K562 (cell line): ENCODE data around the gene NAT14. TPM values are rescaled to one million over a fixed set of nuclear protein-coding genes. Genes with fewer than 3 reads are reported as not detected.
A peak's percentile ranks its signal among the peaks of the same experiment; 100 is the strongest.

ENCODE experiments used
- BCL6 ChIP-seq: fragments of 250-450 bp; sonication (Bioruptor Pico); IDR thresholded peaks from 2 replicates; pipeline ENCODE4 v1.4.0; 2020
- FOXA3 ChIP-seq, 2 experiments: fragments of 450-650 bp in 1 of 2; sonication (generic) in 1 of 2; formaldehyde crosslinking; IDR thresholded peaks in 1 of 2; conservative IDR thresholded peaks in 1 of 2; 2 replicates each; pipeline versions ENCODE4 v1.4.0 to v1.8.0; 2020 to 2022; ENCODE audit warnings: mild to moderate bottlenecking in 2 of 2, missing genetic modification reagents in 1 of 2
- HDAC8 ChIP-seq: fragments of 450-650 bp; IDR thresholded peaks from 2 replicates; pipeline ENCODE4 v1.6.1; 2016; ENCODE audit warnings: mild to moderate bottlenecking, missing genetic modification characterization, moderate library complexity, missing compliant biosample characterization
- HNRNPK ChIP-seq: fragments of 200-400 bp; formaldehyde crosslinking; IDR thresholded peaks from one replicate; pipeline ENCODE4 v1.6.1; 2018; ENCODE audit warnings: mild to moderate bottlenecking, low read depth, low read length; ENCODE audit not compliant: poor library complexity, severe bottlenecking
- NR3C1 ChIP-seq: sonication (generic); formaldehyde crosslinking; IDR thresholded peaks from 2 replicates; pipeline ENCODE4 v1.8.1; 2022; ENCODE audit warnings: missing genetic modification reagents
- OTX1 ChIP-seq: fragments of 450-650 bp; formaldehyde crosslinking; IDR thresholded peaks from 2 replicates; pipeline ENCODE4 v1.4.0; 2022; ENCODE audit warnings: mild to moderate bottlenecking
- PTTG1 ChIP-seq: fragments of 450-650 bp; IDR thresholded peaks from 2 replicates; pipeline ENCODE4 v1.6.1; 2016; ENCODE audit warnings: low read depth, mild to moderate bottlenecking, missing genetic modification characterization, missing compliant biosample characterization
- RBM15 ChIP-seq: fragments of 200-400 bp; formaldehyde crosslinking; IDR thresholded peaks from 2 replicates; pipeline ENCODE4 v1.6.1; 2018; ENCODE audit warnings: mild to moderate bottlenecking, low read length, moderate library complexity; ENCODE audit not compliant: insufficient read depth
- RBM22 ChIP-seq: fragments of 200-400 bp; formaldehyde crosslinking; IDR thresholded peaks from 2 replicates; pipeline ENCODE4 v1.6.1; 2018; ENCODE audit warnings: low read length, low read depth; ENCODE audit not compliant: poor library complexity, severe bottlenecking
- TAF7 ChIP-seq: fragments of 450-650 bp; IDR thresholded peaks from 2 replicates; pipeline ENCODE4 v1.6.1; 2016; ENCODE audit warnings: missing genetic modification characterization, missing compliant biosample characterization
- TGIF2 ChIP-seq: sonication (generic); formaldehyde crosslinking; IDR thresholded peaks from 2 replicates; pipeline ENCODE4 v1.8.1; 2022; ENCODE audit warnings: mild to moderate bottlenecking, missing genetic modification reagents, moderate library complexity
- ZKSCAN3 ChIP-seq: fragments of 250-450 bp; sonication (Bioruptor Pico); IDR thresholded peaks from 2 replicates; pipeline ENCODE4 v1.4.0; 2020
- ZNF384 ChIP-seq: IDR thresholded peaks from 2 replicates; pipeline ENCODE4 v1.6.1; 2012; ENCODE audit warnings: low read depth, low read length, improper control_type of control experiment
- ZNF445 ChIP-seq: fragments of 250-450 bp; sonication (Bioruptor Pico); IDR thresholded peaks from 2 replicates; pipeline ENCODE4 v1.4.0; 2020; ENCODE audit warnings: low read depth, mild to moderate bottlenecking, moderate library complexity
- ZNF644 ChIP-seq: fragments of 200-800 bp; sonication (Bioruptor generic); IDR thresholded peaks from 2 replicates; pipeline ENCODE4 v1.6.1; 2016; ENCODE audit warnings: low read depth, missing genetic modification characterization, missing compliant biosample characterization
- ZNF668 ChIP-seq: fragments of 250-450 bp; sonication (Bioruptor Pico); IDR thresholded peaks from 2 replicates; pipeline ENCODE4 v1.8.0; 2022; ENCODE audit warnings: mild to moderate bottlenecking, inconsistent platforms
- polyA plus RNA-seq, 8 experiments: library from polyadenylated mRNA; depleted of rRNA in 4 of 8; stranded (reverse) in 5 of 8; unstranded in 3 of 8; fragments of >200 nt; fragmentation: Nextera tagmentation in 2 of 8; fragmentation: Illumina TruSeq in 1 of 8; extraction: Ambion mirVana in 2 of 8; extraction: Trizol in 1 of 8; gene quantifications; 2 replicates each; pipeline versions ENCODE4 v1.2.1 to v1.2.3, GENCODE V29; 2011 to 2014; ENCODE audit warnings: inconsistent platforms in 1 of 8, missing spikeins in 1 of 8
- total RNA-seq, 7 experiments: library from RNA; depleted of rRNA in 6 of 7; stranded (reverse); fragments of >200 nt in 6 of 7; fragmentation: Illumina TruSeq in 2 of 7; extraction: Trizol in 2 of 7; gene quantifications; 2 replicates each; pipeline versions ENCODE4 v1.2.1 to v1.2.3, GENCODE V29; 2011 to 2021; ENCODE audit warnings: low replicate concordance in 1 of 7
- TF ChIP-seq, protein P1 (sequence below): fragments of 450-650 bp; IDR thresholded peaks from 2 replicates; pipeline ENCODE4 v1.6.1; 2014; ENCODE audit warnings: low read depth, mild to moderate bottlenecking, moderate library complexity, borderline replicate concordance
- TF ChIP-seq, protein P2 (sequence below): IDR thresholded peaks from 2 replicates; pipeline ENCODE4 v1.6.1; 2014; ENCODE audit warnings: antibody characterized with exemption
- TF ChIP-seq, protein P3 (sequence below): fragments of 450-650 bp; IDR thresholded peaks from 2 replicates; pipeline ENCODE4 v1.6.1; 2017; ENCODE audit warnings: mild to moderate bottlenecking, moderate library complexity
- TF ChIP-seq, protein P4 (sequence below): IDR thresholded peaks from 2 replicates; pipeline ENCODE4 v1.6.1; 2012; ENCODE audit warnings: low read depth, low read length, improper control_type of control experiment, borderline replicate concordance
- TF ChIP-seq, protein P5 (sequence below): fragments of 250-450 bp; sonication (Bioruptor Pico); IDR thresholded peaks from 2 replicates; pipeline ENCODE4 v1.4.0; 2020; ENCODE audit warnings: mild to moderate bottlenecking

Gene NAT14
- total and polyA plus RNA-seq, 9 of the 15 experiments (the other 6 are each of a cell fraction or from before 2014, with no cell fraction given): 2.4 to 77.0 (median 26.7) TPM

DNA sequence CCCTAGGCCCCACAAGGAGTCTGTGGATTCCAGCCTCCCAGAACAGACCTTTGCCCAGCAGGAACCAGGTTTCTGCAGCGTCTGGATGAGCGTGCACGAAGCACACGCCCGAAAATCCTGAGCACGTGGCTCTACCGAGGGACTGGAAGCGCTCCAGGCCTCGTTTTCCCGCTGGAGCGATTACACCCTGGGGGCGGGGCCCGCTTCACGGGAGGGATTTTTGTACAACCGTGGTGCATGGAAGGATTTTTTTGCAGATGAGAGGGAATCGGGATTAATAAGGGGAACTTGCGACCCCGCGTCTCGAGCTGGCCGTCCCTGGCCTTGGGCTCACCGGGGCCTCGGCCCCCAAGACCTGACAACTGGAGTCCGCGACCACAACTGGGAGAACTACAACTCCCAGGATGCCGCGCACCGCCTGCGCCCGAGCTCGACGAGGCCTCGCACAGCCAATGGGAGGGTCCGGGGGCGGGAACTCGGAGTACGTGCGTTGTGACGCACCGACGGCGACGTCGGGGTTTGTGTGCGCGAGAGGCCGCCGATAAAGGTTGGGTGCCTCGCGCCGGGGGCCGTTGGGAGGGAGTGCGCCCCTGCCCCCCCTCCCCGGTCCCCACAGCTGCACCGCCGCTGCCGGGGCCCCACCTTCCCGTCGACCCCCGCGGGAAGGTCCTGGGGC lies 8.8 kb upstream of the NAT14 start, which contains the start of gene ZNF628 (continued):
- TF ChIP-seq, protein P1, sequence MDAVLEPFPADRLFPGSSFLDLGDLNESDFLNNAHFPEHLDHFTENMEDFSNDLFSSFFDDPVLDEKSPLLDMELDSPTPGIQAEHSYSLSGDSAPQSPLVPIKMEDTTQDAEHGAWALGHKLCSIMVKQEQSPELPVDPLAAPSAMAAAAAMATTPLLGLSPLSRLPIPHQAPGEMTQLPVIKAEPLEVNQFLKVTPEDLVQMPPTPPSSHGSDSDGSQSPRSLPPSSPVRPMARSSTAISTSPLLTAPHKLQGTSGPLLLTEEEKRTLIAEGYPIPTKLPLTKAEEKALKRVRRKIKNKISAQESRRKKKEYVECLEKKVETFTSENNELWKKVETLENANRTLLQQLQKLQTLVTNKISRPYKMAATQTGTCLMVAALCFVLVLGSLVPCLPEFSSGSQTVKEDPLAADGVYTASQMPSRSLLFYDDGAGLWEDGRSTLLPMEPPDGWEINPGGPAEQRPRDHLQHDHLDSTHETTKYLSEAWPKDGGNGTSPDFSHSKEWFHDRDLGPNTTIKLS: peak; percentile 92
- TF ChIP-seq ZNF445 (CRISPR knock-in tag) (no peak), HNRNPK (no peak), RBM15 (no peak), NR3C1 (CRISPR knock-in tag) (peak; percentile 84; the same call in 1 of the 2 replicates), HDAC8 (tag) (no peak; the same call in 1 of the 2 replicates), FOXA3 (CRISPR knock-in tag; conservative IDR thresholded peaks at IDR 0.05 in 1 of 2, IDR thresholded peaks at IDR 0.05 in 1 of 2) (no peak), OTX1 (CRISPR knock-in tag) (no peak), TGIF2 (CRISPR knock-in tag) (no peak), ZNF644 (tag) (0 out of 2 replicates have a peak, but pooled peaks have one; percentile 30), ZKSCAN3 (CRISPR knock-in tag) (no peak), PTTG1 (no peak), TAF7 (tag) (0 out of 2 replicates have a peak, but pooled peaks have one; percentile 12), ZNF384 (no peak), BCL6 (CRISPR knock-in tag) (no peak), RBM22 (no peak), ZNF668 (no peak)
- TF ChIP-seq, protein P2, sequence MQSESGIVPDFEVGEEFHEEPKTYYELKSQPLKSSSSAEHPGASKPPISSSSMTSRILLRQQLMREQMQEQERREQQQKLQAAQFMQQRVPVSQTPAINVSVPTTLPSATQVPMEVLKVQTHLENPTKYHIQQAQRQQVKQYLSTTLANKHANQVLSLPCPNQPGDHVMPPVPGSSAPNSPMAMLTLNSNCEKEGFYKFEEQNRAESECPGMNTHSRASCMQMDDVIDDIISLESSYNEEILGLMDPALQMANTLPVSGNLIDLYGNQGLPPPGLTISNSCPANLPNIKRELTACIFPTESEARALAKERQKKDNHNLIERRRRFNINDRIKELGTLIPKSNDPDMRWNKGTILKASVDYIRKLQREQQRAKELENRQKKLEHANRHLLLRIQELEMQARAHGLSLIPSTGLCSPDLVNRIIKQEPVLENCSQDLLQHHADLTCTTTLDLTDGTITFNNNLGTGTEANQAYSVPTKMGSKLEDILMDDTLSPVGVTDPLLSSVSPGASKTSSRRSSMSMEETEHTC: no peak
- TF ChIP-seq, protein P3, sequence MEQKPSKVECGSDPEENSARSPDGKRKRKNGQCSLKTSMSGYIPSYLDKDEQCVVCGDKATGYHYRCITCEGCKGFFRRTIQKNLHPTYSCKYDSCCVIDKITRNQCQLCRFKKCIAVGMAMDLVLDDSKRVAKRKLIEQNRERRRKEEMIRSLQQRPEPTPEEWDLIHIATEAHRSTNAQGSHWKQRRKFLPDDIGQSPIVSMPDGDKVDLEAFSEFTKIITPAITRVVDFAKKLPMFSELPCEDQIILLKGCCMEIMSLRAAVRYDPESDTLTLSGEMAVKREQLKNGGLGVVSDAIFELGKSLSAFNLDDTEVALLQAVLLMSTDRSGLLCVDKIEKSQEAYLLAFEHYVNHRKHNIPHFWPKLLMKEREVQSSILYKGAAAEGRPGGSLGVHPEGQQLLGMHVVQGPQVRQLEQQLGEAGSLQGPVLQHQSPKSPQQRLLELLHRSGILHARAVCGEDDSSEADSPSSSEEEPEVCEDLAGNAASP: no peak
- TF ChIP-seq, protein P4, sequence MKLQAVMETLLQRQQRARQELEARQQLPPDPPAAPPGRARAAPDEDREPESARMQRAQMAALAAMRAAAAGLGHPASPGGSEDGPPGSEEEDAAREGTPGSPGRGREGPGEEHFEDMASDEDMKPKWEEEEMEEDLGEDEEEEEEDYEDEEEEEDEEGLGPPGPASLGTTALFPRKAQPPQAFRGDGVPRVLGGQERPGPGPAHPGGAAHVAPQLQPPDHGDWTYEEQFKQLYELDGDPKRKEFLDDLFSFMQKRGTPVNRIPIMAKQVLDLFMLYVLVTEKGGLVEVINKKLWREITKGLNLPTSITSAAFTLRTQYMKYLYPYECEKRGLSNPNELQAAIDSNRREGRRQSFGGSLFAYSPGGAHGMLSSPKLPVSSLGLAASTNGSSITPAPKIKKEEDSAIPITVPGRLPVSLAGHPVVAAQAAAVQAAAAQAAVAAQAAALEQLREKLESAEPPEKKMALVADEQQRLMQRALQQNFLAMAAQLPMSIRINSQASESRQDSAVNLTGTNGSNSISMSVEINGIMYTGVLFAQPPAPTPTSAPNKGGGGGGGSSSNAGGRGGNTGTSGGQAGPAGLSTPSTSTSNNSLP: no peak
- TF ChIP-seq, protein P5, sequence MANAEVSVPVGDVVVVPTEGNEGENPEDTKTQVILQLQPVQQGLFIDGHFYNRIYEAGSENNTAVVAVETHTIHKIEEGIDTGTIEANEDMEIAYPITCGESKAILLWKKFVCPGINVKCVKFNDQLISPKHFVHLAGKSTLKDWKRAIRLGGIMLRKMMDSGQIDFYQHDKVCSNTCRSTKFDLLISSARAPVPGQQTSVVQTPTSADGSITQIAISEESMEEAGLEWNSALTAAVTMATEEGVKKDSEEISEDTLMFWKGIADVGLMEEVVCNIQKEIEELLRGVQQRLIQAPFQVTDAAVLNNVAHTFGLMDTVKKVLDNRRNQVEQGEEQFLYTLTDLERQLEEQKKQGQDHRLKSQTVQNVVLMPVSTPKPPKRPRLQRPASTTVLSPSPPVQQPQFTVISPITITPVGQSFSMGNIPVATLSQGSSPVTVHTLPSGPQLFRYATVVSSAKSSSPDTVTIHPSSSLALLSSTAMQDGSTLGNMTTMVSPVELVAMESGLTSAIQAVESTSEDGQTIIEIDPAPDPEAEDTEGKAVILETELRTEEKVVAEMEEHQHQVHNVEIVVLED: peak; percentile 100
